ENCODE measurements around the gene IL10RA.

The IL10RA gene

GRCh38 chr11:118008271-118008911 lies 22.2 kb downstream of the IL10RA start:
- no peak for DNase-seq

DNA sequence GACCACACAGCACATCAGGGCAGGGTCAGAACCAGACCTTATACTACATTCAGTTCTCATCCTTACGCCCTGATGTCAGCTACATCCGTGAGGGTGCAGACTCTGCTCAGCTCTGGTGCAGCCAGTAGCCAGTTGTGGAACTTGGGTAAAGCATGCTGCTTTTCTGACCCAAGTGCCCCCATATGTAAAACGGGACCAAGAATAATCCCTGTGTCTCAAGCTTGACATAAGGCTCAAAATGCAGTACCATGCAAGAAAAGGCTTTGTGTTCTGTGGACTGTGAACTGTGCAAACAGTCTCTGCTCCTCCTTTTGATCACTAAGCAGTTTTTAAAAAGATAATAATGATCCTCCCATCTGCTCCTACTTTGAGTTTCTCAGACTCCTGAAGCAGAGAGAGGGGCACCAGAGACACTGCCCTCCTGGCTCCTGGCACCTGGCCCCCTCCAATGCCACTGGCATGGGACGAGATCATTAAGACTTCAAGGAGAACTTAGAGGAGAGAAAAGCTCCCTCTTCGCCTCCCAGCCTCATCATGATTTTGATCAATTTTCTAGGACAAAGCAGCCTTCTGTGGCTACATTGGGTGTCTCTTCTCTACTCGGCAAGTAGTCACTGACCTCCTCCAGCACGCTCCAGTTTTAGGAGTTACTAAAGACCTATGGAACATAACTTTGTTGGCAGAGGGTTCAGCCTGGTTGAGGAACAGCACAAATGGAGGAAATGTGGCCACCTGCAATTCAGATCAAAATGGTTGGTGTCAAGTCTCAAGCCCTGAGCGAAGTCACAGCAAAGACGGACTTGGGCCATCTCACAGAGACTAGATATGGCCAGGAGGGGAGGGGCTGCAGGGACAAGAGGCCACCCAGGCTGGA lies 23.9 kb downstream of the IL10RA start:
- no peak for DNase-seq

DNA sequence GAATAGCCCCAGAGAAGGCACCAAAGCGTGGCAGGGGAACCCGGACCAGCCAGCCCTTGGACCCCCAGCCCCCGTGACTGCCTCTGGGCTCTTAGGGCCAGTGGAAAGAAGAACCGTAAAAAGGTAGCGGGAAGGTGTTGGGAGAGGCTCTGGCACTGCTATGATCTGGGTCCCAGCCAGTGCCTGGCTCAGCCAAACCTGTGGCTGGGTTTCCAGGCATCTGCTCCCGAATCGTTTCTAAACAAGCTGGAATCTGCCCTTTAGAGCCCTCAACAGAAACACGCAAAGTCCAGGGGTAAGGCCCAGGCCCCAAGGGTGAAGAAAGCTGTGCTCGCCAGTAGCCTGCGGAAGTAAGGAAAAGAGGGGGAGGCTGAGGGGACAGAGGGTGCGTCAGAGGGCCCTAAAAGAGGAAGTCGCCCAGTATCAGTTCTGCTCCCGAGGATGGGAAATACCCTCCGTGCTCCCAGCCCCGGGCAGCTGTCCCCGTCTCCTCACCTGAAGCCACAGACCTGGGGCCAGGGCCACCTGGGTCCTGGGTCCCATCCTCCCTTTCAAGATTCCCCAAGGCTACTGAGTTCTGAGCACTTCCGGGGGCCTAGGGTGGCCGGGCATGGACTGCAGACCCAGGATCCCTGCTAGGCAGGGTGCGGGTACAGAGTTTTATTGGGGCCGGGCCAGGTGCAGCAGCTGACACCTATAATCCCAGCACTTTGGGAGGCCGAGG lies 24.7 kb downstream of the IL10RA start:
- DNase-seq, result no peak

DNA sequence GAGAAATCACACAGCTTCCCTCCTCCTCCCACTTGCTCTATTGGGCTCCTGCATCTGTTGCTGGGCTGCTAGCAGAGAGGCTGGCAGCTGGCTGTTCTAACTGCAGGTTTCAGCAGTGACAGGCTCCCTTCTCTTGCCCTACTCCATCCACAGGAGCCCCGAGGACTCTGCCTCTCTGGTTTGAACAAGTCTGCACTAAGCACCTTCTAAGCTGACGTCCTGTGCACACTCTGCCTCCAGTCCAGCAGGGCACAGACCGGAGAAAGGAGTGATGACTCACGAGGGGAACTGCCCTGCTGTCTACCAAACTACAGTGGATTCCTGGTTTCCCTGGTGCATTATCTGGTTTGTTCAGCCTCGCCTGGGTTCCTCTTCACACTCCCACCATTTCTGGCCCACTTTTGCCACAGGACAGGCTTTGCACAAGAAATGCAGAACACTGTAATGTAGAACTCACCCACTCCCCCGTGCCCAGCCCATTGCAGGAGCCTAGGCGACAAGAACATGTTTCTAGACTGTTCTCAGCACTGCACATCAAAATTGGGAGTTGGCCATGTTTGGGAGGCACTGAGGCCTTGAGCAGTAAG lies 26.0 kb downstream of the IL10RA start:
- DNase-seq, result no peak

- DNase-seq, result no peak
Observed at GRCh38 chr11:118014022-118014421, 27.8 kb downstream of the IL10RA start.

DNA sequence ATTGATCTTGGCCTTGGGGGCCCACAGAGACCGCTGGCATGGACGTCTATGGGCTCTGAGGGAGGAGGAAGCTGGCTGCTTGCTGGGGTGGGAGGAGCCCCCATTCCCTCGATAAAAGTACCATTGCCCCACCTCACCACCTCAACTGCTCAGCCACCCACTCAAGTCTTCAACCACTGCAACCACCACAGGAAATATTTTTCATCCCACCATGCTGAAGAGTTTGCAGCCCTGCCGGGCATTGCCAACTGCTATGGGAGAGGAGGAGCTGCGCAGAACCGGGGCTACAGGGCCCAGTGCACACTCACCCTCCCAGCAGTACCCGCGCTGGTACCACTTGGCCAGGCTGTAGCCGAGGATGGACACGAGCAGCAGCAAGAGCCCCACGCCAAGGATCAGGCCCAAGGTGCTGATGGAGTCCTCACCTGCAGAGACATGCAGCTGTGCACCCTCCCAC lies 29.2 kb downstream of the IL10RA start:
- DNase-seq, result no peak

- no peak for DNase-seq
Observed at GRCh38 chr11:118016104-118016503, 29.9 kb downstream of the IL10RA start.

DNA sequence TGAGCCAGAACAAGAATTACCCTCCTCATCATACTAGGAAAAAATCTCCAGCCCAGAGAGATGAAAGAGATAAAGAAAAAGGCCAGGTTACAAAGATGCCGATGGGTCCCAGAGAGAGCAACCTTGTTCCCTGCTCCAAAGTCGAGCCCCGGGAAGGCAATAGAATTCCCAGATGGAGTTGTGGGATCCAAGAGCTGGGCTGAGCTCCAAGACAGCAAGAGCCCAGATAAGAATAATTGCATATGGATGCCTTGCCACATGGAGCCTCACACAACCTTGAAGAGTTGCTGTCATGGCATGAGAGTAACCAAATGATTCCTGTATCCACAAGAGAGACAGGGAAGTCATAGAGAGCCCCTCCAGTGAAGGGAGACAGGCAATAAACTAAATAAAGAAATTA lies 30.9 kb downstream of the IL10RA start:
- DNase-seq, result no peak

- DNase-seq, result no peak
Observed at GRCh38 chr11:118017631-118018315, 31.6 kb downstream of the IL10RA start.

DNA sequence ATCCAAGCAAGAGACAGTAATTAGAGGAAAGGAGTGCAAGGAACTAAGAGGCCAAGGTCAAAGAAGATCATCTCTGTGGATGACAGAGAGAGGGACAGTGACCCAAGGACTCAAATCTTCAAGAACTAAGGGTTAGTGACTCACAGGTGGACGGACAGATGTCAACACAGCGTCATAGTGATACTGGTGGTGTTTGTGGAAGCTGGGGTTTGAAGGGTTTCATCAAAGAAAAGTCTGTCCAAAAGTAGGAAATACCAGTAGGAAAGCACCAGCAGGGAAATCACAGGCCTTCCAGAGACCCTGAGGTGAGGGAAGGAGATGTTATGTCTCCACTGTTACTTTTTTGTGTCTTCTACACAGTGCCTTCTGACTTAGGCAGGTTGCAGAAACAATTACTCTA lies 32.2 kb downstream of the IL10RA start:
- no peak for DNase-seq

- DNase-seq, result no peak
Observed at GRCh38 chr11:118021146-118021545, 35.0 kb downstream of the IL10RA start.

GRCh38 chr11:118027694-118028093 lies 41.5 kb downstream of the IL10RA start:
- DNase-seq, result no peak

DNA sequence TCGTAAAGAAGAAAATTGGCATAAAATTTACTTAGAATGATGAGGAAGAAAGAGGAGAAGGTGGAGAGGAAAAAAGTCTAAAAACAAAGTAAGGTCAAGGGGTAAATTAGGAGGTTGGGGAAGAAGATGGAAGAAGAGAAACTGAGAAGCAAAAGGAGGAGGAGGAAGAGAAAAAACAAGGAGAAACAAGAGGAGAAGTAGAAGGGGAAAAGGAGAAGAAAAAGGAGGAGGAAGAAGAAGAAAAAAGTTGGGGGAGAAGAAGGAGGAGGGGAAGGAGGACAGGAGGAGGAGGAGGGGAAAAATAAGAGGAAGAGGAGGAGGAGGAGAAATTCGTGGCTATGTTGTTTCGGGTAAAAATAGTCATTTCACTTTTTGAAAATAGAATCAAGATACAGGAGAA lies 42.4 kb downstream of the IL10RA start:
- DNase-seq, result no peak

DNA sequence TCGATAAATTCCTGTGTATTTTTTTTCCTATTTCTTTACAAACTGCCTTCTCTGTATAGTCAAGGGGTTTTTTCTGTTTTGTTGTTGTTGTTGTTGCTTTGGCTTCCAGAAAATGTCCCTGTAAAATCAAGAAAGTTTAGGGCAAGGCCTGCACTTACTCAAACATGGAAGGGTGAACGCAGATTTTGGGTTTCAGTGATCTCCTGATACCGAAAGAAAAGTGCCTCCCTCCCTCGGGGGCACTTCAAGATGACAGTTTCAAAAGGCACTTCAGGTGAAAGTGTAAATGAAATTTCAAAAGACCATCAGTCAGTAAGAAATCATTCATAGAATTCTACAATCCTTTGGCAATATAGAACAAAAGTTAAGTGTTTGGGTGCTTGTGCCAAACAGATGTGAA lies 47.2 kb downstream of the IL10RA start:
- DNase-seq, result no peak

DNA sequence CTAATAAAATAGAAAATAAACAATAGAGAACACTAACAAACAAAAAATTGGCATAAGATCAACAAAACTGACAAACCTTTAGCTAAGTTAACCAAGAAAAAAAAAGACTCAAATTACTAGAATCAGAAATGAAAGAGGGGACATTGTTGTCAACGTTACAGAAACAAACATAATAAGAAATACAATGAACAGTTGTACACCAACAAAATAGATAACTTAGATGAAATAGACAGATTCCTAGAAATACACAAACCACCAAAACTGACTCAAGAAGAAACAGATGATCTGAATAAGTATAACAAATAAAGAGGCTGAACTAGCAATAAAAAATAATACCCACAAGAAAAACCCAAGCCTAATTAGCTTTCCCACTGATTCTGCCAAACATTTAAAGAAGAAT lies 55.9 kb downstream of the IL10RA start:
- DNase-seq, result no peak

GRCh38 chr11:118042796-118043195 lies 56.6 kb downstream of the IL10RA start:
- DNase-seq, result no peak

DNA sequence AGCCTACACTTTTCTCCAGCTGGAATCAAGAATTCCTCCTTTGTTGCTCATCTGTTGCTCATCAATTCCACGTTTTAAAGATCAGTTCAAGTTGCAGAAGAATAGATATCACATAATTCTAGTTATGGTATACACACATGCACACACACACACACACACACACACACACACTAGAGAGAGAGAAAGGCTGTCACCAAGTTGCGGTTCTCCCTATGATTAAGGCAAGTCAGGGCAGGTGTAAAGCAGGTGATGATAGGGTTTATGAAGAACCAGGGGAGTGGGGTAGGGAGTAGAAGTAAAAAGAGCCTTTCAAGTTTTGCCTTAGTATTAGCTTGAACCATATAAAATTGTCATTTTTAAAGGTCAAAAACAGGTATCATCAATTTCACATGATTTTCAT lies 59.0 kb downstream of the IL10RA start:
- no peak for DNase-seq

- DNase-seq, result no peak
Observed at GRCh38 chr11:118046051-118046963, 60.1 kb downstream of the IL10RA start.

DNA sequence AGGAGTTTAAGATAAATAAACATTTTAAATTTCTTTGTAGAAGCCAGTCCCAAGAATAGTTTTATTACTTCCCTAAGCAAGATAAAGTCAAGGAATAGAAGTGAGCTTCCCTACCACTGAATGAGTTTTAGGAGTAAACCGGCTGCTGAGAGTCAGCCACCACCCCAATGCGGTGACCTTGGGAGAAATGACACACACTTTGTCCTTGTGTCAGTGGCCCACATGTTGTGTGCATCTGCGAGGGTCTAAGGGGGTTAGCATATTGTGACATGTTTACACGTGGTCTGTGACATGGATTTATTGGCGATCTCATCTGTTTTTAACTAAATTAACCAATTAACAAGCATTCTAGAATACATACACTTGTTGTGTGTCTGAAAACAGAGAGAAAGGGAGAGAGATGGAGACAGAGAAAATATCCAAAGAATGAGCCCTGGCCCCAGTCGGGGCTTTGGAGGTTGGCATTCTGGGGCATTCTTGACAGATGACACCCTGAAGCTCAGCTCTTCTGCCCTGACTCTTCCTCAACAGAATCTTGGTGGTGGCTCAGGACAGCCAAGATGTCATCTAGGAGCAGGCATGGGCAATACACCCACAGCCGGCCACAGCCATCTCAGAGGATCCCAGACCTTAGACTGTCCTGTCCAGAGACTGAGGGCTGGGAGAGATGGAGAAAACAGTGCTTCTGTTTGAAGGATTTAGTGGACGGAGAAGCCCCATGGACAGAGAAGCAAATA lies 60.9 kb downstream of the IL10RA start:
- no peak for DNase-seq

GRCh38 chr11:118047749-118048148 lies 61.6 kb downstream of the IL10RA start:
- DNase-seq, result no peak
